Tibial artery (tissue), 4 donors: ENCODE measurements around the gene MIP.
"Not testable (repeated sequence)": the region's sequence is repeated elsewhere in the genome, so short reads cannot be mapped to it uniquely, and the experiment has no call there.

Source experiments
- DNase-seq, 2 donors: peaks; one replicate each; pipeline ENCODE4 v3.0.0-alpha.2; 2019
- H3K27ac ChIP-seq, 2 donors: fragments of 200-600 bp; sonication (generic) in 1 of 2; 1 replicate in 1 of 2; 2 replicates in 1 of 2; pipeline ENCODE4 v1.5.1; 2018 to 2019; ENCODE audit warnings: mild to moderate bottlenecking in 1 of 2
- H3K27me3 ChIP-seq, 2 donors: fragments of 200-600 bp; sonication (generic) in 1 of 2; one replicate each; pipeline versions ENCODE4 v1.5.1 to v1.6.0; 2016 to 2019
- H3K36me3 ChIP-seq, 3 donors: fragments of 200-600 bp; sonication (generic) in 2 of 3; one replicate each; pipeline ENCODE4 v1.5.1; 2016 to 2019; ENCODE audit warnings: mild to moderate bottlenecking in 2 of 3
- H3K4me1 ChIP-seq, 4 donors: fragments of 200-600 bp; sonication (generic) in 2 of 4; 1 replicate in 3 of 4; 2 replicates in 1 of 4; pipeline ENCODE4 v1.5.1; 2016 to 2019
- H3K4me3 ChIP-seq, 2 donors: fragments of 200-600 bp; sonication (generic) in 1 of 2; 1 replicate in 1 of 2; 2 replicates in 1 of 2; pipeline ENCODE4 v1.5.1; 2018 to 2019; ENCODE audit warnings: mild to moderate bottlenecking in 2 of 2
- H3K9me3 ChIP-seq, 3 donors: fragments of 200-600 bp; sonication (generic) in 1 of 3; one replicate each; pipeline ENCODE4 v1.5.1; 2016 to 2019
- intact Hi-C: fragments of 100-400 bp; cut with DNase I; formaldehyde crosslinking; loops from one replicate; pipeline ENCODE4 v1.15.0; 2023; ENCODE audit warnings: low total_unique reads
- TF ChIP-seq, protein P1 (sequence below), 2 experiments: fragments of 200-600 bp in 1 of 2; fragments of 450-650 bp in 1 of 2; IDR thresholded peaks; one replicate each; pipeline ENCODE4 v1.5.1; 2017 to 2019; ENCODE audit warnings: antibody characterized with exemption in 2 of 2, mild to moderate bottlenecking in 1 of 2, moderate library complexity in 1 of 2

MIP gene

DNA sequence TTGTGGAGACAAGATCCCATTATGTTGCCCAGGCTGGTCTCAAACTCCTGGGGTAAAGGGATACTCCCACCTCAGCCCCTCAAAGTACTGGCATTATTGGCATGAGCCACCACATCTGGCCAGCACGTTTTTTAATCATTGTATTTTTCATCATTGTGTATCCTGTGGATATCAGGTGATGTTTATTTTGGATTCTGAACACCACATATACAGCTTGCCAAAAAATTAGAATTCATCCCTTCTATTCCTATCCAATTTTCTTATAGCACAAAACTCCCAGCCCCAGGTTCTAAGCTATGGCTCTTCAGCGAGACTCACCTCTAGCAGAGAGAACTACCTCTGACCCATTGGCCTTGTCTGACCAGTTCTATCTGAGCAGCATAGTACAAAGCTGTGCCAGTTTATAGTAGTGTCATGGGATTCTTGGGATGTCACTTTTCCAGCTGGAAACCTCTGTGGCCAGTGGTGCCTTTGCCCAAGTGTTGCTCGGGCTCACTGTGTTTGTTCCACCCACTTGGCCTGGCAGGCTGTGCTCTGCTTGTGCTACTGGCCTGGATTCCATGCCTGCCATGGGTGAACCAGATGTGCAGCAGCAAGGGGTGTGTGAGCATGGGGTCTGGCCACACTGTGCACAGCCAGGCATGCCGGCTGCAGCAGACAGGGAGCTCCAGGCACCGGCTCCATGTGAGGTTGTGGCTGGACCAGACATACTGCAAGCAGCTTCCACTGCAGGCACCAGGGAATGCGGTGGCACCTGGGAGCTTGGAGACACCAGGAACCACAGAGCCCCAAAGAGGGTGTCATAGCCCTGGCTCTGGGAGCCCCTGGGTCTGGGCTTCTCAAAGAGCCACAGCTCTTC lies 42.4 kb downstream of the MIP start:
- Histone ChIP-seq H3K9me3 (no peaks in the 10 kb centered on the region), H3K27me3 (no peaks in the 10 kb centered on the region), H3K4me1 (no peaks in the 10 kb centered on the region), H3K4me3 (no peak overlapping the region), H3K27ac (no peak overlapping the region), H3K36me3 (no peaks in the 10 kb centered on the region)
- intact Hi-C loops = no loop called here
- DNase-seq = no peak
- TF ChIP-seq, protein P1, sequence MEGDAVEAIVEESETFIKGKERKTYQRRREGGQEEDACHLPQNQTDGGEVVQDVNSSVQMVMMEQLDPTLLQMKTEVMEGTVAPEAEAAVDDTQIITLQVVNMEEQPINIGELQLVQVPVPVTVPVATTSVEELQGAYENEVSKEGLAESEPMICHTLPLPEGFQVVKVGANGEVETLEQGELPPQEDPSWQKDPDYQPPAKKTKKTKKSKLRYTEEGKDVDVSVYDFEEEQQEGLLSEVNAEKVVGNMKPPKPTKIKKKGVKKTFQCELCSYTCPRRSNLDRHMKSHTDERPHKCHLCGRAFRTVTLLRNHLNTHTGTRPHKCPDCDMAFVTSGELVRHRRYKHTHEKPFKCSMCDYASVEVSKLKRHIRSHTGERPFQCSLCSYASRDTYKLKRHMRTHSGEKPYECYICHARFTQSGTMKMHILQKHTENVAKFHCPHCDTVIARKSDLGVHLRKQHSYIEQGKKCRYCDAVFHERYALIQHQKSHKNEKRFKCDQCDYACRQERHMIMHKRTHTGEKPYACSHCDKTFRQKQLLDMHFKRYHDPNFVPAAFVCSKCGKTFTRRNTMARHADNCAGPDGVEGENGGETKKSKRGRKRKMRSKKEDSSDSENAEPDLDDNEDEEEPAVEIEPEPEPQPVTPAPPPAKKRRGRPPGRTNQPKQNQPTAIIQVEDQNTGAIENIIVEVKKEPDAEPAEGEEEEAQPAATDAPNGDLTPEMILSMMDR (IDR thresholded peaks at IDR 0.05) = no peak

DNA sequence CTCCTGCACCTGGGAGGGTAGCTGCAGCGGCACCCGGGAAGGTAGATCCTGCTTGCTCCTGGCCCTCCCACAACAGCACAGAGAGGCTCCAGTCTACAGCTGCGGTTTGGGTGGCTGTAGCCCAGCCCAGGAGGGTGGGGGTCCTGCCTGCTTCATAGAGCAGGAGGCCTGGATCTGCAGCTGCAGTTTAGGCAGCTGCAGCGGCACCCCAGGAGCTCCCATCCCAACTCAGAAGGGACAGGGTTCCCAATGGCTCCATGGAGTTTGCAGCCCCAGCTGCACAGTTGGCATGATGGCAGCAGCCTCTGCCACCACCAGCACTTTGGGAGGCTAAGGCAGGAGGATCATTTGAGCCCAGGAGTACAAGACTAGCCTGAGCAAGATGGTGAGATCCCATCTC lies 43.7 kb downstream of the MIP start:
- TF ChIP-seq, protein P1 (IDR thresholded peaks at IDR 0.05) = no peak
- intact Hi-C loops = no loop called here

GRCh38 chr12:56408799-56409417 lies 45.5 kb downstream of the MIP start:
- intact Hi-C loops = no loop called here

More for the DNA sequence above, 43.7 kb downstream of the MIP start:
- no peak overlapping the region for H3K27ac ChIP-seq
- H3K36me3 ChIP-seq = no peaks in the 10 kb centered on the region
- H3K4me3 ChIP-seq = no peak overlapping the region
- H3K4me1 ChIP-seq = no peaks in the 10 kb centered on the region
- no peaks in the 10 kb centered on the region for H3K27me3 ChIP-seq
- no peak for DNase-seq
- no peaks in the 10 kb centered on the region for H3K9me3 ChIP-seq

GRCh38 chr12:56404227-56404626 lies 50.2 kb downstream of the MIP start:
- intact Hi-C loops, H3K27me3 ChIP-seq, DNase-seq, H3K9me3 ChIP-seq, H3K4me3 ChIP-seq, H3K4me1 ChIP-seq, H3K27ac ChIP-seq, H3K36me3 ChIP-seq: not testable (repeated sequence)

More at GRCh38 chr12:56408799-56409417, 45.5 kb downstream of the MIP start:
- no peaks in the 10 kb centered on the region for H3K9me3 ChIP-seq
- no peaks in the 10 kb centered on the region for H3K27me3 ChIP-seq
- TF ChIP-seq, protein P1 (IDR thresholded peaks at IDR 0.05) = no peak
- no peak overlapping the region for H3K27ac ChIP-seq
- no peak for DNase-seq
- no peak overlapping the region for H3K4me3 ChIP-seq
- no peaks in the 10 kb centered on the region for H3K4me1 ChIP-seq
- no peaks in the 10 kb centered on the region for H3K36me3 ChIP-seq

- DNase-seq, H3K27me3 ChIP-seq, H3K36me3 ChIP-seq, H3K4me3 ChIP-seq, intact Hi-C loops, H3K27ac ChIP-seq, H3K4me1 ChIP-seq: not testable (repeated sequence)
- peaks cover 0 to 12% (median 5%) of the 10 kb centered on the region in 3 donors for H3K9me3 ChIP-seq
Measured at GRCh38 chr12:56401612-56402011, 52.8 kb downstream of the MIP start.

- H3K27me3 ChIP-seq, H3K4me1 ChIP-seq, H3K36me3 ChIP-seq, H3K27ac ChIP-seq, DNase-seq, H3K4me3 ChIP-seq, intact Hi-C loops: not testable (repeated sequence)
- peaks cover 0 to 12% (median 5%) of the 10 kb centered on the region in 3 donors for H3K9me3 ChIP-seq
Measured at GRCh38 chr12:56401125-56401524, 53.3 kb downstream of the MIP start.
